Subcutaneous adipose tissue (tissue), 4 donors: ENCODE measurements around the gene ARID4B. TPM values are rescaled to one million over a fixed set of nuclear protein-coding genes. Genes with fewer than 3 reads are reported as not detected.

Experiments
- CTCF ChIP-seq: fragments of 450-650 bp; IDR thresholded peaks from one replicate; pipeline ENCODE4 v1.5.1; 2016; ENCODE audit warnings: low read depth, mild to moderate bottlenecking, control low read depth, antibody characterized with exemption, moderate library complexity
- total RNA-seq, 4 donors: library from RNA; depleted of rRNA; stranded (reverse); fragments of >200 nt; gene quantifications; one replicate each; pipeline ENCODE4 v1.1.0, GENCODE V29; 2016

ARID4B gene
- total RNA-seq, 4 donors from 2014 or later = 41.1 to 53.5 (median 48.0) TPM

DNA sequence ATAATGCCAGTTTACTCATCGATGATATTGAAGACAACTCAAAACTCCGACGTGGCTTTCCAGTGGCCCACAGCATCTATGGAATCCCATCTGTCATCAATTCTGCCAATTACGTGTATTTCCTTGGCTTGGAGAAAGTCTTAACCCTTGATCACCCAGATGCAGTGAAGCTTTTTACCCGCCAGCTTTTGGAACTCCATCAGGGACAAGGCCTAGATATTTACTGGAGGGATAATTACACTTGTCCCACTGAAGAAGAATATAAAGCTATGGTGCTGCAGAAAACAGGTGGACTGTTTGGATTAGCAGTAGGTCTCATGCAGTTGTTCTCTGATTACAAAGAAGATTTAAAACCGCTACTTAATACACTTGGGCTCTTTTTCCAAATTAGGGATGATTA lies 14.1 kb upstream of the ARID4B start:
- TF ChIP-seq CTCF = no peak

DNA sequence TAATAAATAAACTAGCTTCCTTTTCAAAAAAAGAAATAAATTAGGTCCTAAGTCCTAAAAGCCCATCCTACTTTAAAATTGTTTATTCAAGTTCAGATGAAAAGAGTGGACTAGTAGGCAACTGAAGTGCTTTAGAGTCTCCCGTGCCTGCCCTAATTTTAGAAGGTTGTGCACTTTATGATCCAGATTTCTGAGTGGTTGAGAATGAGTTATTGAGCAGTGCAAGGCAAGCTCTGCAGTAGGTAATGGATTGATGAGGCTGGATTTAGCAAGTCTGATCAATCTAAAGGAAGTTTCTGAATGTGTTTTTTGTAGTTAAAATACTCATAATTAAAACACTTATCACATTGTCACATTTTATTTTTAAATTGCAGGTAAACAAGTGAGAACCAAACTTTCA lies 13.4 kb upstream of the ARID4B start:
- TF ChIP-seq CTCF = no peak

- no peak for TF ChIP-seq CTCF
These were observed 11.8 kb upstream of the ARID4B start for GRCh38 chr1:235339746-235340145.

DNA sequence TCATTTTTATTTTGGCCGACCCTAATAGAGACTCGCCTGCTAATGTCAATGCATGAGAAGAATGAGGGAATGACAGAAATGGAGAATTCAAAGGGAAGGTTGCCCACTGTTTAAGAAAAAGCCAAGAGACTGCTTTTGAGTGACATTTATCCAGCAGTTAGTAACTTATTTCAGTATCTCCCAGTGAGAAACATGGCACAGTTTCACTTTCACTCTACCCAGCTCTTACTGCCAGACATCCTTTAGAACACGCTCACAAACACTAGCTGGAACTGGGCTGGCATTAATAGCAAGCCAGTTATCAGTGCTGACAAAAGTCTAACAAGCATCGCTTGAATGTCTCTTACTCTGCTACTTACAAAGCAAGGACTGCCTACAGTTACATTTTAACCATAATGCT lies 8.9 kb upstream of the ARID4B start:
- no peak for TF ChIP-seq CTCF

GRCh38 chr1:235331401-235331800 lies 3.4 kb upstream of the ARID4B start:
- no peak for TF ChIP-seq CTCF

DNA sequence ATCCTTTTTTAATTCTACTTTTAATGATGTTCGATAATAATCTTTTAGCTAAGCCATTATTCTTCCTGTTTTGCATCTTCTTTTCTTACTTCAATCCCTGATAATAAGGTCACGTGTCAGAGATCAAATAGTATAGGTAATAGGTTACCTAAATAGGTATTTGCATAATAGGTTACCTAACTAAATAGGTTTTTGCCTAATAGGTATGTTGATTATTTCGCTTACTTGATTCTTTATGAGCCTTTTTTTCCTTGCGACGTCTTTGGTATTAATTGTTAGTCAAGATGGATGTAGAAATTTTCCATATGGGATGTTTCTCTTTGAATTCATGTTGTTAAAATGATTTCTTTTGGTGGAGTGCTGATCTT lies 2.9 kb upstream of the ARID4B start:
- TF ChIP-seq CTCF = no peak

DNA sequence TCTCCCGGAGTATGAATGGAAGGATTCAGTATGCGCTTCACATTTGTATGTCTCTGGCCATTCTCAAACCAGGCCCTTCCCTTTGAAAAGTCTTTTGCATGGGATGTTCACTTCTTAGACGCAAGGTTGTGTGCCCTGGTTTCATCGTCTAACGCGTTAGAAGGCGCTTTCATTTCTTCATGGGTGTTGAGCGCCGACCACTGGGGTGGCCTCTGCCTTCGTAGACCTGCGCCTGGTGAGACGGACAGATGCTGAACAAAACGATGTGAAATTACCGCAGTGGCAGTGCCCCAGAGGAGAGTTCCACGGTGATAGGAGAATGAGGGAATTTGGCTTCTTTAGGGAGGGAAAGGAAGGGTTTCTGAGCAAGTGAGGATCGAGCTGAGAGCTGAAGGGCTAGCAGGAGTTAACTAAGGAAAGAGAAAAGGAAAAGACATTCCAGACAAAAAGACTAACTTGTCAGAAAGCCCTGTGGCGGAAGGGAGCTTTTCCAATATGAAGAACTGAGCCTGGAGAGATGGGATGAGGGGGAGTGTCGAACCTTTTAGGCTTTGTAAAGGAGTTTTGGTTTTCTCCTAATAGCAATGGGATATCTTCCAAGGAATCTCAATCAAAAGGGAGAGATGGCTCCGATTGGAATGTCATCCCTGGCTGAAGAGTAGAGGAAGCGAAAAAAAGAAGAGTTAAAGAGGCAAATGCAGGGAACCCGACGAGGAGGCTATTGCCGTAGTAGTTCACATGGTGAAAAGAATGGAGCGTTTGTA lies 1.3 kb upstream of the ARID4B start:
- TF ChIP-seq CTCF = no peak
